Cortex of kidney (tissue), 1 donor: ENCODE measurements around the gene CCDC157.
"Not testable (repeated sequence)": the region's sequence is repeated elsewhere in the genome, so short reads cannot be mapped to it uniquely, and the experiment has no call there.

Experiments
- DNase-seq: peaks from one replicate; lab custom pipeline; 2025; lab: John Stamatoyannopoulos, UW

CCDC157 gene

GRCh38 chr22:30390974-30391691, 34.3 kb downstream of the CCDC157 start:
- DNase-seq, result no peak

DNA sequence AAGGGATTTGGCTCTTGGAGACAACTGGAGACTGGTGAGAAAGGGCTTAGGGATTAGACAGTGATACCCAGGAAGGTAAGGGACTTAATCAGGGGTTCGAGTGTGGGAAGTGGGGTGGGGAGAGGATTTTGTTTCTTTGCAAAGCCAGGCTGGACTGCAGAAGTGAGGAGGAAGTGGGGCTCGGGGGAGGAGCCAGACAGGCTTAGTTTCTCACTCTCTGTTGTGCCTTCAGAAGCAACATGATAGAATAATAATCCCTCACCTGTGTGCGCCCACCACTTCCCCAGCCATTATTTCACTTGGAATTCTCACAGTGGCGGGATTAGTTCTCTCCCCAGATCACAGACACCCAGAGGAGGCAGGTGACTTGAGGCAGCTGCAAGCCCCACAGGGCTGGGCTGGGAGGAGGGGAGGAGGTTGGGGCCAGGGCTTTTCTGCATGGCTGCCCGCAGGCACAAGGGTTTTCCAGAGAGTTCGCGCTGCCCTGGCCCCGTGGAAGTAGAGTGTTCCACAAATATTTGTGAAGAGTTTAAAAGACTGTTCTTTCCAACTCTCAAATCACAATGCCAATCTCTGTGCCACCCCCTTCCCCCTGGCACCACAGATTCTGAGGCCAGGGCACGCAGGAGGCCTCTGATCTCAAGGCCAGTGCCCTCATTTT, 36.0 kb downstream of the CCDC157 start:
- DNase-seq, result no peak

- no peak for DNase-seq
Measured at GRCh38 chr22:30393322-30393680, 36.5 kb downstream of the CCDC157 start.

DNA sequence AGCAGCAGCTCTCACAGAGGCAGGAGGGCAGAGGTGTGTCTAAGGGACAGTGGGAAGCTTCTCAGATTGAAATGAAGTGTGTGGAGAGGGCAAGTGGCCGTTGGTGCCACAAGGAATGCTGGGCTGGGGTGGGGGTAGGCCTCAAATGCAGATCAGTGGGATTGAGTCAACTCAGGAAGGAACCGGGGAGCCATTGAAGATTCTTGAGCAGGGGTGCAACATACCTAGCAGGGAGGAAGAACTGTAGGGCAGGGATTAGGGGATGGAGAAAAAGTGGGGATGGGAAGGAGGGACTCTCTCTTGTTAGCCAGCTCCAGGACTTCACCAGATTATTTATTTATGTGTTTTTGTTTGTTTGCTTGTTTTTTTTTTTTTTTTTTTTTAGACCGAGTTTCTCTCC, 37.1 kb downstream of the CCDC157 start:
- no peak for DNase-seq

GRCh38 chr22:30396871-30397655, 40.3 kb downstream of the CCDC157 start, which contains the start of gene SEC14L2:
SEC14L2 (plus strand) TSS chr22:30397018; CDS start chr22:30397117, 99 bp downstream.
- DNase-seq, result no peak

- no peak for DNase-seq
Measured at GRCh38 chr22:30397656-30398635, 41.1 kb downstream of the CCDC157 start.

GRCh38 chr22:30398685-30399680, 42.2 kb downstream of the CCDC157 start:
- DNase-seq, result no peak

DNA sequence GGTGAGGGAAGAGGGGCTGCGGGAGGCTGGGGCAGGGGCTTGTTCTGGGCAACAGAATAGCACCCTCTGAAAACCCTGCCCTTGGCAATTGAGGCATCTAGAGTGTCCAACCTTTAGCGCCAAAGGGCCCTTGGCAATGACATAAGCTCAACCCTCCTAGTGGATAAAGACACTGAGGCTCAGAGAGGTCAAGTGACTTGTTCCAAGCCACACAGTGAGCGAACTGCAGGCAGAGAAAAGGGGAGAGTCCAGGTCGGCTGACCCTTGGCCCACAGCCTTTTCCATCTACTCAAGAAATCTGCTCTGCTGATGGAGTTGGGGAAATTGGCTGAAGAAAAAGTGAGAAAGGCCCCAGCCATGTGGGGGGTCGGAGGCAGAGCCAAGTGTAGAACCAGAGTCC, 42.9 kb downstream of the CCDC157 start:
- DNase-seq, result no peak

DNA sequence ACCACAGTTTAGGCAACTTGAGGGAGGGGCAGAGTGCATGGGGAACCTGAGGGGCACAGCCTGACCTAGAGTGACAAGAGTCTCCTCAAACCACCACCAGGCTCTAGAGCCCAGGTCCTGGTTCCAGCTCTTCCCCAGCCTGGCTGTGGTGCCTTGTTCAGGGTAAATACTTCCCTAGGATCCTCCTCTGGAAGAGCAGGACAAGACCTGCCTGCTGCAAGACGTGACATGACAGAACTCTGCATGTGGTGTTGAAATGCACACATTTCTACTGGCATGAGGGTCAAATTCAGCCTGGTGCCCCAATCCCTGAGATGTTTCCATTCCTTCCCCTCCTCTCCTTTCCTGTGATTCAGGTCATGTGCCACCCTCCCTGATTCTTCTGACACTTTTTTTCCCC, 43.4 kb downstream of the CCDC157 start:
- no peak for DNase-seq

- not testable (repeated sequence) for DNase-seq
Measured at GRCh38 chr22:30401024-30401423, 44.2 kb downstream of the CCDC157 start.

GRCh38 chr22:30402028-30402765, 45.4 kb downstream of the CCDC157 start:
- no peak for DNase-seq

- not testable (repeated sequence) for DNase-seq
Measured at GRCh38 chr22:30402766-30403104, 45.9 kb downstream of the CCDC157 start.

GRCh38 chr22:30404307-30404706, 47.5 kb downstream of the CCDC157 start:
- no peak for DNase-seq

GRCh38 chr22:30405731-30406130, 48.9 kb downstream of the CCDC157 start:
- no peak for DNase-seq

DNA sequence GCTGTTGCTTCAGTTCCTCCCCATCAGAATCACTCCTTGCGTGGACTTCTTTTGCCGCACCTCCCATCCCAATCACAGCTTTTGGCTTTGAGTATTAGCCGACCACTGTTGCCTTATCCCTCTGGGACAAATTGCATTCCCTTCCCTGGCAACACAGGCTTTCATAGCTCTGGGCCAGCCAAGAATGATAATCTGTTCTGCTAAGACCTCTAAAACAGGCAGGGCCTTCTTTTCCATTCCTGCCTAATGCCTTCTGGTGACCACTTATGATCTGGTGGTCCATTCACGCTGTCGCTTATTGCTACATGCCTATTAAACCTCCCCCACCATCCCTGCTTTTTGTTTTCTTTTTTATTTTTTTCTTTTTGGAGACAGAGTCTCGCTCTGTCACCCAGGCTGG, 49.6 kb downstream of the CCDC157 start:
- no peak for DNase-seq

DNA sequence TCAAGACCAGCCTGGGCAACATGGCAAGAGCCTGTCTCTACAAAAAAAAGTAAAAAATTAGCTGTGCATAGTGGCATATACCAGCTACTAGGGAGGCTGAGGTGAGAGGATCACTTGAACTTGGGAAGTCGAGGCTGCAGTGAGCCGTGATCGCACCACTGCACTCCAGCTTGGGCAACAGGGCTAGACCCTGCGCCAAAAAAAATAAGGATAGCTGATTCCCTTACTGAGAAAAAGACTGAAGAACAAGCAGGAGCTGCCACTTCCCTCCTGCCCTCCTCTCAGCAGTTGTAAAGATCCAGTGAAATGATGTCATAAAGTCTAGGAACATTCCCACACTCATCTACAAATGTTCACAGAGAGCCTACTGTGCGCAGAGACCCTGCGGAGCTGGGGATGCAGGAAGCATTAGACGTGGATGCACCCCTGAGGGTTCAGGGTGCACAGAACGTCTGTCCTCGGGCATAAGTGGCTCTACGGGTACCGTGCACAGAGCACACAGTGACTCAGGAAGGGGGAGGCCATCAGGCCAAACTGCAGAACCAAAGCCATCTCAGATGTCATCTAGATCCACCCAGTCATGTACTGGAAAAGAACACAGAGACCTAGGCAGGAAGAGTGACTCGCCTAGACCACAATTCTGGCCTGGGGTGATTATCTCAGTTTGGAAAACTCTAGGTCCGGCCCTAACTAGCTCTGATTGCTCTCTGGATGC, 51.7 kb downstream of the CCDC157 start:
- no peak for DNase-seq

DNA sequence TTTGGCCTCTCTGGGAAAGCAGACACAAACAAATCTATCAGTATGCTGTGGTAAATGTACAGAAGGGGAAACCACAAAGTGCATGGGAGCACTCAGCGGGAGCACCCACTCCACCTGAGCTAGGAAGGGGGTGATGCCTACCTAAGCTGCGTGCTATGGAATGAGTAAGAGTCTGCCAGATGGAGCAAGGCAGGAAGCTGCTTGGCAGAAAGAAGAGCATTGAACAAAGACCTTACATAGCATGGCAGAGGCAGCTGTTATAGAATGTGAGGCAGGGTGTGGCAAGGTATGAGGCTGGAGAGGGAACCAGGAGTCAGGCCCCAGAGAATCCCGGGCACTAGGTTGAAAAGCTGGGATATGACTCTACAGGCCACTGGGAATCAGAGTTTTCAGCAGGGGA, 55.0 kb downstream of the CCDC157 start:
- no peak for DNase-seq

GRCh38 chr22:30413001-30413400, 56.2 kb downstream of the CCDC157 start:
- DNase-seq, result no peak
